Left colon (tissue), 2 donors: ENCODE data around the gene PRRG1. TPM values are rescaled to one million over a fixed set of nuclear protein-coding genes. Genes with fewer than 3 reads are reported as not detected.
A peak's percentile ranks its signal among the peaks of the same experiment; 100 is the strongest.
"Not testable (repeated sequence)": the region's sequence is repeated elsewhere in the genome, so short reads cannot be mapped to it uniquely, and the experiment has no call there.

Experiments
- ATAC-seq: fragments of 200-7000 bp; cut with Tn5 transposase; one replicate; pipeline ENCODE4 v1.9.1; 2020; ENCODE audit warnings: mild to moderate bottlenecking, moderate library complexity
- DNase-seq, 2 donors: peaks; one replicate each; pipeline ENCODE4 v3.0.0-alpha.2; 2020
- intact Hi-C, 2 donors: fragments of 100-400 bp; cut with DNase I in 1 of 2; cut with micrococcal nuclease in 1 of 2; formaldehyde crosslinking; loops; one replicate each; pipeline versions ENCODE4 v1.11.2 to v1.14.0; 2022; cut with DNase I, micrococcal nuclease
- long read RNA-seq: library from polyadenylated mRNA; unstranded; transcript quantifications from one replicate; pipeline ENCODE4 v2.0.0, GENCODE V29; 2021
- total RNA-seq, 2 donors: library from RNA; stranded (reverse); fragmentation: NEBNext Ultra II Directional; extraction: Animal tissue kit (Norgen Biotek cat#: 25700); gene quantifications; one replicate each; pipeline ENCODE4 v1.2.1, GENCODE V29; 2021
- donor health status: DM: no; HTN: no; CAD: no.
- donor health status: DM: yes; HTN: yes; CAD: no.

PRRG1 gene
- total RNA-seq = 10 to 100 TPM; 11.8 to 13.8 TPM
- long read RNA-seq, full-length matches to known transcripts = 2 of 2 reads
- long read RNA-seq, partial matches to known transcripts = 0 of 2 reads
- long read RNA-seq, other reads (novel, unspliced or antisense) = 0 of 2 reads

DNA sequence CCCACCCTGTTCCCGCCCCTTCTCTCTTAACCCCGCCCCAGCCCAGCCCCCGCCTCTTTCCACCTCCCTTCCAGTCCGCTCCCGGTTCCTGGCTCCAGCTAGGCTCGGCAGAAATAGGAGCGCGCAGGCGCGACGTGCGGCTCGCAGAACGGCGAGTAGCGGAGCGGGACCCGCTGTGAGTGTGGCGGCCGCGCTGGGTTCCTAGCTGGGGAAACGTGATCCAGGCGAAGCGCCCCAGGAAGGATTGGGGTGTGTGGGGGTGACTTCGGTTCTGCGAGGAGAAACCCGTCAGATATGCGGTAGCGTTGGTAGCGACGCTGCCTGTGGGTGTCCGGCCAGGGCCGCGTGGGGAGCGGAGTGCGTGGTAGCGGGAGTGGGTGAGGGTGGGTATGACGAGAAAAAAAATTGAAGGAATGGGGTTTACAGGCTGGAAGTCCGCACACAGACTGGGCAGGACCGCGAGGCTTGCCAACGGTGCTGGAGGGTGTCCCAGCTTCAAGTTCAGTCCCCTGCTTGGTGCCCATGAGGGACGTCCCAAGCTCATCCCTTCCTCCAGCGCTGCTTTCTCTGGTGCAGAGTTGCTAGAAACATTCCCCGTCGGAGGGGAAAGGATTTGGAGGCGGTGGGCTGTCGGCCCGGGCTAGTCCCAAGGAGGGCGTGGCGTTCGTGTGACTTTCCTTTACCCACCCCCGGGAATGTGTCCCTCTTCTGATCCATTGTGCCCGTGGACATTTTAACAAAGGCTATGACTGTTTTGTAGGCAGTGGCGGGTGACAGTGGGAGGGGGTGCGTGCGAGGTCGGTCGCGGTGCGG lies at the start of gene PRRG1:
TSS of gene PRRG1 (plus strand) at position 144 of the 813 bp plus-strand sequence. CDS start 56,886 bp downstream, outside the sequence.
- DNase-seq = peak; percentile 76 to 78
- intact Hi-C loops = no loop called here
- ATAC-seq = peak; percentile 94

- intact Hi-C loops = no loop called here
- ATAC-seq = peak; percentile 83
- DNase-seq = peak in 1 of 2 donors; percentile 8
These were observed 46.6 kb upstream of the PRRG1 start for GRCh38 chrX:37302569-37302968.

- DNase-seq, ATAC-seq, intact Hi-C loops: not testable (repeated sequence)
These were observed 43.9 kb upstream of the PRRG1 start for GRCh38 chrX:37305238-37305637.

DNA sequence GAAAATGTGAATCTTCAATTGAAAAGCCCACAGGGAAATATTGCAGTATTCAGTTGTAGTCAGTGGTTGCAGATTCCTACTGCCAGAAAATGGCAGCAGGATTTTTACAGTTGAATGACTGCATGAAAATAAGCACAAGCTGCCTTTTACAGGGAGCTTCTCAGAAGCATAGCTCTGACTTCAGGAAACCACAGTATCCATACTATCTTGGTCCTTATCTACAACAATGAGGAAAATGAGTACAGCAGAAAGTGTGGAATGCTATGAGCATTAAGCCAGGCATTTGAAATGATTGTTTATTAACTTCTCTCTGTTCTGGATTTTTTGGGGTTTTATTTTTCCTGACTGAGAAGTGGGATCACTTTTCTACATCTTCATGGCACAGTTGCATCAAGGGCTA lies 34.6 kb upstream of the PRRG1 start:
- DNase-seq (no peak), ATAC-seq (no peak)
- intact Hi-C loops = no loop called here

DNA sequence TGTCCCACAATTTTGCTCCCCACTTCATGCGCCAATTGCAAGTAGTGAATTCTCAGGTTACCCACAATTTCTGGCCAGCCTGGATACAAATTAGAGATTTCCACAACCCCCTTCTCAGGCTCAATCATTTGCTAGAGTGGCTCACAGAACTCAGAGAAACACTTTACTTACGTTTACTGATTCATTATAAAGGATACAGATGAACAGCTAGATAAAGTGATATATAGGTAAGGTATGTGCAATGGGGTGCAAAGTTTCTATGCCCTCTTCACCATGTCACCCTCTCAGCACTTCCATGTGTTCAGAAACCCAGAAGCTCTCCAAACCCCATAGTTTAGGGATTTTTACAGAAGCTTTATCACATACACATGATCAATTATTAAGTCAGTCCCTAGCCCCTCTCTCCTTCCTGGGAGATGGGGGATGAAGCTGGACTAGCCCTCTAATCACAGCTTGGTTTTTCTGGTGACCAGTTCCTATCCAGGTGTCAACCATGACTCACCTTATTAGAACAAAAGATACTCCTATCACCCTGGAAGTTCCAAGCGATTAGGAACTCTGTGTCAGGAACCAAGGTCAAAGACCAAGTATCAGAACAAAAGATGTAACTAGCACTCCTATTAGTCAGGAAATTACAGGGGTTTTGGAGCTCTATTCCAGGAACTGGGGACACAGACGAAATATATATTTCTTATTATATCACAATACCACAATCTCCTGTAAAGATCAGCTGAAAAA lies 33.5 kb upstream of the PRRG1 start:
- ATAC-seq = no peak
- intact Hi-C loops = no loop called here

DNA sequence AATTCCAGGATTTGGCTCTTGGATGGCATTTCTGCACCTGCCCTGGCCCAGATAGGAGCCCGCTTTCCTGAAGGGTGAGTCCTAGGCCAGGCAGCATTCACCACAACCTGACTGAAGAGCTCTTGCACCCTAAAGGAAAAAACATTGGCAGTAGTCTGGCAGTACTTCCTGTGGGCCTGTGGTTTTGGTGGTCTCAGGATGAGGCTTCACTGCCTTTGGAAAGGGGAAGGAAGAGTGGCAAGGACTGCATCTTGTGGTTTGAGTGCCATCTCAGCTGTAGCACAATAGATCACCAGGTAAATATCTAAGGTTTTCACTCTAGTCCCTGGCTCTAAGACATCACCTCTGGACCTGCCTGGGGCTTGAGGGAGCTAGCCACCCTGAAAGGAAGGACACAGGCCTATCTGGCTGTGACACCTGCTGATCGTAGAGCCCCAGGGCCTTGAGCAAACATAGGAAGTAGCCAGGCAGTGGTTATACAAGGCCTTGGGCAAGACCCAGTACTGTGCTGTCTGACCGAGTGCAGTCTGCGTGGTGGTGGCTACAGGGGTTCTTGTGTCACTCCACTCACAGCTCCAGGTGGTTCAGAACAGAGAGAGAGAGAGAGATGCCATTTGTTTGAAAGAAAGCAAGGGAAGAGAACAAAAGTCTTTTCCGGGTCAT lies 28.5 kb upstream of the PRRG1 start:
- DNase-seq (no peak), ATAC-seq (no peak)
- intact Hi-C loops = no loop called here

More for the DNA sequence above, 33.5 kb upstream of the PRRG1 start:
- DNase-seq = no peak

DNA sequence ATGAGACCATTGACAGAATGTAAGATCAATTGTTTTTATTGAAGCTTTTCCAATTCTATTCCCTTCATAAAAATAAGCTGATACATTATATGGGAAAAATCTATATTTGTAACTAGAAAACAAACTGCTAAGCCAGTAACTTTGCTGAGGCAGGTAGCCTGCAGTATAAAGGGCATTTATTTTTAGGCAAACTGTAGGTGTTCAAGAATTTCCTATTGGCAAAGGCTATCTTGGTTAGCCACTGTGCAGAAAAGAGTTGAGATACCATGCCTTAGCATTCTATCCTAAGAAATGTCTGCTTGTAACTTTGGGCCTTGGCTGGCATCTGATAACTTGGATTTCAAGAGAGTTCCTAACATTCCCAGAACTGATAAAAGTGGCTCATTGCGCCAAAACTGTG lies 18.5 kb upstream of the PRRG1 start:
- ATAC-seq = no peak
- DNase-seq = no peak
- intact Hi-C loops = no loop called here

GRCh38 chrX:37331546-37331945 lies 17.6 kb upstream of the PRRG1 start:
- DNase-seq (no peak), ATAC-seq (no peak)
- intact Hi-C loops = no loop called here

DNA sequence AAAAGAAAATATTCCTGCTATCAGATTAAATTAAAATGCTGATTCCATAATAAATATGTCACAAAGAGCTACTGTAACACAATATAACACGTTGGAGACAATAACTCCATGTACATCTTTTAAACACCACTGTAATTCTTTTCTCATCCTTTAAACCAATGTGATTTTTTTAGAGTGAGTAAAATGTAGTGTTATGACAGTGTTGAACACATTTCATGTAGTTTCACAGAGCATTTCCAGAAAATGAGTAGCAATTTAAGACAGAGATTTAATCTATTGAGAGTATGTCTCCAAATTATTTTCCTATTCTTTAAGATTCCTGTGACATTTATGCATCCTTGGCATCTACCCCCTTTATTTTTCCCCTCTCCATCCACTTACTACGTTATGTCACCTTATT lies 17.1 kb upstream of the PRRG1 start:
- intact Hi-C loops = no loop called here
- no peak for DNase-seq
- no peak for ATAC-seq

DNA sequence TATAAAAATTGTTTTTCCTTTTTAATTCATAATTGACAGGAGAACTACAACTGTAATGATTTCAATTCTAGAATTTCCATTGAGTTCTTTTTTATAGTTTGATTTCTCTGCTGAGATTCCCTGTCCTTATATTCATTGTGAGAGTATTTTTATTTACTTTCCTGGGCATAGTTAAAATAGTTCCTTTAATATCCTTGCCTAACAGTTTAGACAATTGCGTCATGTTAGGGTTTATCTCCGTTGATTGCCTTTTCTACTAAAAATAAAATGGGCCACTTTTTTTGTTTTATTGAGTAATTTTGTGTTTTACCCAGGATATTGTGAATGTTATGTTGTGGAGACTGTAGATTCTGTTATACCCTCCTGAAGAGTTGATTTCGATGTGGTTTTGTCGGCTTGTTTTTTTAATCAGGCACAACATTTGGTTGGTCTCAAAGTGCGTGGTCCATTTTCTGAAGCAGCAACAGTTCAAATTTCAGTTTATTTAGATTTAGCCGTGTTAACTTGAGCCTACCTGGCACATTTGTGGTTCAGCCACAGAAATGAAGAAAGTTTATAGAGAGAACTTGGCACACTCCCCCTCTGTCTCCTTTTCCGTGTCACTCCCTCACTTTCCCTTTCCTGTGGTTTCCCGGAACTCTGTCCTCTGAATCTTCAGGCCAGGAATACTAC lies 16.0 kb upstream of the PRRG1 start:
- DNase-seq = no peak
- intact Hi-C loops = no loop called here
- no peak for ATAC-seq

DNA sequence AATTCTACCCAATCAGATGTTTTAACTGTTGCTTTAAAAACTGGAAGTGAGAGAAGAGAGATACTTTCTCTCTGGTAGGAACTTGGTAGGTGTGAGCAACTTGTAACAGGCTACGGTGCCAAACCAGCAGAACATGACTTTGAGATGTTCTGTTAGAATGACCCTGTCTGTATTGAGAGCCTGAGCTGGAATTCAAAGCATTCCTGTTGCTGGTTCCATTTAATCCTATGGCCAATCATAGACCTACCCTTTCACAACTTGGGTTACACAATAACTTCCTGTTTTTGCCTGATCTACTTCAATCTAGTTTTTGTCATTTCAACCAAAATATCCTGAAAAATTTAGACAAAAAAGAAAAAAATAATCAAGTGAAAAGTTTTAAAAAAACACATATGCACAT lies 1.7 kb upstream of the PRRG1 start:
- ATAC-seq (no peak), DNase-seq (no peak)
- intact Hi-C loops = no loop called here

- intact Hi-C loops = no loop called here
- DNase-seq (no peak), ATAC-seq (peak; percentile 7)
These were observed 763 bp upstream of the PRRG1 start for GRCh38 chrX:37348231-37348970.

GRCh38 chrX:37348971-37349220 lies 268 bp upstream of the PRRG1 start:
- intact Hi-C loops = no loop called here
- DNase-seq = no peak
- ATAC-seq = peak; percentile 28

GRCh38 chrX:37350034-37350365 lies 836 bp downstream of the PRRG1 start:
- intact Hi-C loops = no loop called here
- ATAC-seq (peak; percentile 76), DNase-seq (peak; percentile 28 to 34)

DNA sequence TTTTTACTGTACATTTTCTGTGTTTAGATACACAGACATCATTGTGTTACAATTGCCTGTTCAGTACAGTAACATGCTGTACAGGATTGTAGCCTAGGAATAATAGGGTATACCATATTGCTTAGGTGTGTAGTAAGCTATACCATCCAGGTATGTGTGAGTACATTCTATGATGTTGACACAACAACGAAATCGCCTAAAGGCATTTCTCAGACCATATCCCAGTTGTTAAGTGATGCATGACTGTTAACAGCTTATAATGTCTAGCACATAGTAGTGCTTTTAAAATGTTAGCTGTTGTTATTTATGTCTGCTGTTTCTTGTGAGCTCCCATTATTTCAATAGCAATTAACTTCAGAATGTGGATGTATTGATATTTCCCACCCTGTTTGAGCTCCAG lies 4.5 kb downstream of the PRRG1 start:
- intact Hi-C loops = no loop called here
- no peak for ATAC-seq
- DNase-seq = no peak

- DNase-seq (no peak), ATAC-seq (no peak)
- intact Hi-C loops = no loop called here
These were observed 8.3 kb downstream of the PRRG1 start for GRCh38 chrX:37357436-37357835.

DNA sequence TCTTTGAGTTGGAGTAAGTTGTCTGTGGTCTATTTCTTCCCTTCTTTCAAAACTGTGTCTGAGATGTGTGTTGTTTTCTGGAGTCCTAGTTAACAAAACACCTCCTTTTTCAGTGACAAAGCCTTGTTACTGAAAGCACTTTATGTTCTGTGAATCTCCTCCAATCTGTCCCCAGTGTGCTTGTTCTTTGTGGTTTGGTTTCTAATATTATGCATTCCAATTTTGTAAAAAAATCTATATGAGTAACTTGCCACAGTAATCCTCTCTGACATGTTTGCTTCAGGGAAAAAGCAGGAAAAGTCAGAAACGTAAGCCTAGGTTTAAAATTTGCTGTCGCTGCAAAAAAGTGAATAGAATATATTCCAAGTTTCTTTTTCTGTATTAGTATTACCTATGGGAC lies 12.4 kb downstream of the PRRG1 start:
- no peak for ATAC-seq
- intact Hi-C loops = no loop called here
- DNase-seq = no peak

DNA sequence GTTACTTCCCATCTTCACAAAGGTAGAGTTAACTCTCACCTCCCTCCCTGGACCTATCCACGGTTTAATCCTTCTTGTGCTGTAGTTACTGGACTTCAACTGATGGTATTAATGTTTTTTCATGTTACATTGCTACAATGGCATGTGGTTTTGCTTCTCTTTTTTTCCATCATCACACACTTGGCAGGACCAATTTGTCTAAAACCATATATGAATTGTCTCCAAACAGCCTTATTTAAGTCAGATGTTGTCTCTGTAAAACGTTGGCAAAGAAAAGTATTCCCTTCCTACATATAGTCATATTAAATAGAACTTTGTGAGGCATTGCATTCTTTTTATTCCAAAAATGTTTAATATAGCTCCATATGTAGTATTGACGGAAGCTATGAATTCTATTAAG lies 15.5 kb downstream of the PRRG1 start:
- intact Hi-C loops = no loop called here

DNA sequence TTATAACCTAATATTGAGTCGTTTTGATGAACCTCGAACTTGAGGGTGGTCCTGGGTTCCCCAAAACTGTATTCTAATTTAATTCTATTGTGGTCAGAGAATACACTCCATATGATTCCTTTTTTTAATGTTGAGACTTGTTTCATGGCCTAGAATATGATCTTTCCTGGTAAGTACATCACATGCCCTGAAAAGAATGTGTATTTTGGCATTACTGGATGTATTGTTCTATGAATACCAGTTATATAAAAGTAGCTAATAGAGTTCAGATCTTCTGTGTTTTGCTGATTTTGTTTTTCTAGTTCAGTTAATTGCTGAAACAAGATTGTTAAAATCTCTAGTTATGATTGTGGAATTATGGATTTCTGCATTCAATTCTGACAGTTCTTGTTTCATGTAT lies 18.8 kb downstream of the PRRG1 start:
- intact Hi-C loops = no loop called here

More for the DNA sequence above, 15.5 kb downstream of the PRRG1 start:
- ATAC-seq (no peak), DNase-seq (no peak)

More for the DNA sequence above, 18.8 kb downstream of the PRRG1 start:
- ATAC-seq = no peak
- DNase-seq = no peak
